Right cardiac atrium (tissue), 5 donors: ENCODE data around the gene LCNL1. TPM values are rescaled to one million over a fixed set of nuclear protein-coding genes. Genes with fewer than 3 reads are reported as not detected.

Experiments
- ATAC-seq, 2 donors: fragments of 200-7000 bp; cut with Tn5 transposase; one replicate each; pipeline versions ENCODE4 v1.8.0 to v1.9.1; 2020; ENCODE audit warnings: moderate library complexity in 2 of 2, mild to moderate bottlenecking in 1 of 2
- DNase-seq, 3 donors: peaks; one replicate each; pipeline ENCODE4 v3.0.0-alpha.2; 2020
- H3K27ac ChIP-seq: one replicate; pipeline ENCODE4 v1.5.1; 2013; ENCODE audit warnings: mild to moderate bottlenecking, low read length, control low read depth, moderate library complexity
- H3K27me3 ChIP-seq: one replicate; pipeline ENCODE4 v1.6.1; 2013; ENCODE audit not compliant: control insufficient read depth, insufficient read depth
- H3K4me1 ChIP-seq: one replicate; pipeline ENCODE4 v1.6.1; 2013; ENCODE audit warnings: low read length; ENCODE audit not compliant: control insufficient read depth, insufficient read depth
- H3K4me3 ChIP-seq: one replicate; pipeline ENCODE4 v1.5.1; 2013; ENCODE audit warnings: low read length, control low read depth
- H3K9me3 ChIP-seq: one replicate; pipeline ENCODE4 v1.6.1; 2013; ENCODE audit warnings: low read length; ENCODE audit not compliant: control insufficient read depth
- whole genome bisulfite sequencing: extraction: QIAGEN DNeasy Blood & Tissue Kit; methylation state at CpG from one replicate; pipeline ENCODE4 v1.1.7; 2013; 5-methylcytosine and 5-hydroxymethylcytosine counted together
- intact Hi-C, 4 donors: fragments of 100-400 bp; cut with DNase I; formaldehyde crosslinking; loops; one replicate each; pipeline versions ENCODE4 v1.11.0 to v1.14.0; 2022 to 2023
- polyA plus RNA-seq: library from polyadenylated mRNA; stranded (reverse); fragments of 200-250 nt; gene quantifications from one replicate; pipeline ENCODE4 v1.2.3, GENCODE V29; 2013
- total RNA-seq, 4 donors: library from RNA; stranded (reverse); fragmentation: NEBNext Ultra II Directional; extraction: Animal tissue kit (Norgen Biotek cat#: 25700); gene quantifications; one replicate each; pipeline ENCODE4 v1.2.1, GENCODE V29; 2021
- donor health status: healthy with polysubstance abuse.
- donor health status: DM: no; HTN: yes; CAD: no.
- donor health status: DM: no; HTN: no; CAD: no.
- donor health status: DM: no; HTN: yes; CAD: no; lungs with severe emphysema.
- donor health status: DM: yes; HTN: yes; CAD: no.

The LCNL1 gene
- total and polyA plus RNA-seq, 5 donors = 2.4 to 16.7 (median 7.2) TPM

GRCh38 chr9:137007816-137008270 lies 25.1 kb downstream of the LCNL1 start:
- intact Hi-C loops = no loop called here
- ATAC-seq = peak in 1 of 2 donors; percentile 4

GRCh38 chr9:137008312-137008711 lies 25.5 kb downstream of the LCNL1 start:
- H3K9me3 ChIP-seq = no peaks in the 10 kb centered on the region
- peak in 1 of 2 donors; percentile 4 for ATAC-seq
- H3K27ac ChIP-seq = no peak overlapping the region
- H3K4me1 ChIP-seq = no peaks in the 10 kb centered on the region
- WGBS = 81% methylated on average over 22 of the region's 22 CpGs
- DNase-seq = no peak
- H3K27me3 ChIP-seq = no peaks in the 10 kb centered on the region
- no peak overlapping the region for H3K4me3 ChIP-seq
- intact Hi-C loops = no loop called here

More at GRCh38 chr9:137007816-137008270, 25.1 kb downstream of the LCNL1 start:
- no peak for DNase-seq
- no peaks in the 10 kb centered on the region for H3K4me1 ChIP-seq
- H3K9me3 ChIP-seq = no peaks in the 10 kb centered on the region
- 89% methylated on average over 13 of the region's 13 CpGs for WGBS
- H3K4me3 ChIP-seq = no peak overlapping the region
- H3K27ac ChIP-seq = no peak overlapping the region
- no peaks in the 10 kb centered on the region for H3K27me3 ChIP-seq

- WGBS = 93% methylated on average over 18 of the region's 18 CpGs
- ATAC-seq (no peak), DNase-seq (no peak)
- Histone ChIP-seq H3K9me3 (no peaks in the 10 kb centered on the region), H3K4me1 (no peaks in the 10 kb centered on the region), H3K27ac (no peak overlapping the region), H3K4me3 (no peak overlapping the region), H3K27me3 (no peaks in the 10 kb centered on the region)
- intact Hi-C loops = no loop called here
These were observed 26.4 kb downstream of the LCNL1 start for GRCh38 chr9:137009217-137009616.

- WGBS = 94% methylated on average over 49 of the region's 49 CpGs
- no peaks in the 10 kb centered on the region for H3K27me3 ChIP-seq
These were observed 27.3 kb downstream of the LCNL1 start for GRCh38 chr9:137009938-137010732.

DNA sequence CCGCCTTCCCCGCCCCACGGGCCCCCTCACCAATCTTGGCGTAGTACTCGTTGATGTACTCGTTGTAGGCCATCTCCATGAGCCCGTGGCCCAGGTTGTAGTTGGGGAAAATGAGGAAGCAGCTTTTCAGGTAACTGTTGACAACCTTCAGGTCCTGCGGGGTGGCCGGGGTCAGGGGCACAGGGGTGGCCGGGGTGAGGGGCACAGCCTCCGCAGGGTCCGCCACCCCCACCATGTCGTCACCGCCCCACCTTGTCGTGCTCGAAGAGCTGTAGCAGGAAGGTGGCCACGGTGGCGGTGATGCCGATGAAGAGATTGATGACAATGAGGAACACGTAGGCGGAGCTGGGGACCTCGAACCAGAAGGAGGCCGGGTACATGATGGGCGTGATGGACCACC lies 28.4 kb downstream of the LCNL1 start:
- H3K27ac ChIP-seq = no peak overlapping the region
- intact Hi-C loops = no loop called here
- H3K27me3 ChIP-seq = no peaks in the 10 kb centered on the region
- H3K9me3 ChIP-seq = no peaks in the 10 kb centered on the region
- no peak overlapping the region for H3K4me3 ChIP-seq
- H3K4me1 ChIP-seq = no peaks in the 10 kb centered on the region
- WGBS = 97% methylated on average over 24 of the region's 24 CpGs
- ATAC-seq = no peak
- DNase-seq = no peak

More at GRCh38 chr9:137009938-137010732, 27.3 kb downstream of the LCNL1 start:
- intact Hi-C loops = no loop called here
- Histone ChIP-seq H3K4me3 (no peak overlapping the region), H3K27ac (no peak overlapping the region), H3K4me1 (no peaks in the 10 kb centered on the region), H3K9me3 (no peaks in the 10 kb centered on the region)
- no peak for DNase-seq
- no peak for ATAC-seq

- Histone ChIP-seq H3K27ac (no peak overlapping the region), H3K4me3 (no peak overlapping the region), H3K9me3 (no peaks in the 10 kb centered on the region), H3K27me3 (no peaks in the 10 kb centered on the region), H3K4me1 (no peaks in the 10 kb centered on the region)
- 94% methylated on average over 39 of the region's 39 CpGs for WGBS
- intact Hi-C loops = no loop called here
- DNase-seq = no peak
- ATAC-seq = no peak
These were observed 29.3 kb downstream of the LCNL1 start for GRCh38 chr9:137011907-137012675.

- WGBS = 84% methylated on average over 67 of the region's 67 CpGs
- Histone ChIP-seq H3K27me3 (no peaks in the 10 kb centered on the region), H3K4me3 (no peak overlapping the region), H3K9me3 (no peaks in the 10 kb centered on the region), H3K27ac (no peak overlapping the region), H3K4me1 (no peaks in the 10 kb centered on the region)
- no peak for ATAC-seq
- DNase-seq = no peak
- intact Hi-C loops = no loop called here
These were observed 30.1 kb downstream of the LCNL1 start for GRCh38 chr9:137012694-137013570.

DNA sequence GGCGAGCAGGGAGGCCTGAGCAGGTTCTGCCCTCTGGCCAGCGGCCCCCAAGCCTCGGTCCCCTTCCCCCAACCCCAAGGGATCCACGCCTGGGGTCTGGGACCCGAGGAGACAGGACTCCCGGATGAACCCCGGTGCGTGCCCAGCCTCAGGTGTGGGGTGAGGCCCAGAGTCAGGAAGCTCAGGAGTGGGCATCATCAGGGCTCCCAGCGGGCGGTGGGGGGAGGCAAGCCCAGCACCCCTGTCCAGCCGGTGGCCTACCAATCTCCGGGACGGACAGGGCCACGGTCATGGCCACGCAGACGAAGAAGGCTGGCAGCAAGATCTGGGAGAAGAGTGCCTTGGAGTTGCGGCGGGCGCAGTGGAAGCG lies 30.8 kb downstream of the LCNL1 start:
- ATAC-seq (no peak), DNase-seq (no peak)
- Histone ChIP-seq H3K9me3 (no peaks in the 10 kb centered on the region), H3K27ac (no peak overlapping the region), H3K27me3 (no peaks in the 10 kb centered on the region), H3K4me3 (no peak overlapping the region), H3K4me1 (no peaks in the 10 kb centered on the region)
- 95% methylated on average over 20 of the region's 20 CpGs for WGBS
- intact Hi-C loops = no loop called here

GRCh38 chr9:137014166-137014565 lies 31.4 kb downstream of the LCNL1 start:
- Histone ChIP-seq H3K27ac (no peak overlapping the region), H3K4me1 (no peaks in the 10 kb centered on the region), H3K9me3 (no peaks in the 10 kb centered on the region), H3K4me3 (no peak overlapping the region), H3K27me3 (no peaks in the 10 kb centered on the region)
- DNase-seq = no peak
- 91% methylated on average over 23 of the region's 23 CpGs for WGBS
- ATAC-seq = no peak
- intact Hi-C loops = no loop called here

DNA sequence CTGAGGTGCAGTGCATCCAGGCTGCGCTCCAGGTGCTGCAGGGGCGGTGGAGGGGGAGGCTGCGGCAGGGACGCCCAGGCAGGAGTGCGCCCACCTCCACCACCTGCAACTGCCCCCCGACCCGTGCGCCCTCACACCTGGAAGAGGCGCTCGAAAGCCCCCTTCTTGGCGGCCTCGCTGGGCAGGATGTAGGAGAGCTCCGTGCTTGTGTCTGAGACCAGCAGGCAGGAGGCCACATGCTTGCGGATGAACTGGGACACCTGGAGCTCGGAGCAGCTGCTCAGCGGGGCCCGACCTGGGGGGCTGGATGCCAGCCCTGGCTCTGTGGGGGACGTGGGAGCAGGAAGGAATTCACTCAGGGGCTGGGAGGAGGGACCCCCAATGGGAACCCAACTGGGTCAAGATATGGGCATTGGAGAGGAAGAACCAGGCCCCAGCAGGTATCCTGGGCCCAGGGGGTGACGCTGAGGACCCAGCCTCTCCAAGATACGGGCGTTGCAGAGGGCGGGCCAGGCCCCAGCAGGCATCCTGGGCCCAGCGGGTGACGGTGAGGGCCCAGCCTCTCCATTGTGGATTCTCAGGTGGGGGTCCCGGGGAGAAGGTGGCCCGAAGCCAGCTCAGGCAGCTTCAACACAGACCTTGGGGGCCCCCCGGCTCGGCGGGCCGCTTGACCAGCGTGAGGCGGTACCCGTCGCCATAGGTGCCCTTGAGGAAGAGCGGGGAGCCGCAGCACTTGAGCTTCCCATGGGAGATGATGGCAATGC lies 32.2 kb downstream of the LCNL1 start:
- intact Hi-C loops = no loop called here
- Histone ChIP-seq H3K27ac (no peak overlapping the region), H3K9me3 (no peaks in the 10 kb centered on the region), H3K4me1 (no peaks in the 10 kb centered on the region), H3K27me3 (no peaks in the 10 kb centered on the region), H3K4me3 (no peak overlapping the region)
- DNase-seq = no peak
- no peak for ATAC-seq
- WGBS = 96% methylated on average over 36 of the region's 36 CpGs
